ENCODE data around the gene FRAS1. TPM values are rescaled to one million over a fixed set of nuclear protein-coding genes. Genes with fewer than 3 reads are reported as not detected.

Gene FRAS1
- total and polyA plus RNA-seq, 2 donors (not counting 1 experiment from before 2014, with no cell fraction given), result 0.03 to 0.12 TPM

- H3K27me3 Mint-ChIP-seq, result peaks cover 7% of the 10 kb centered on the region
- TF ChIP-seq CTCF (IDR thresholded peaks at IDR 0.05) (no peak), EZH2 (IDR thresholded peaks at IDR 0.05; ENCODE audit: borderline replicate concordance, insufficient read depth, low read depth, low read length, poor library complexity, severe bottlenecking) (no peak)
- no peak for DNase-seq
- WGBS (ENCODE audit: insufficient coverage), result 87% methylated on average over 6 of the region's 8 CpGs
- Histone ChIP-seq H3K4me1 (ENCODE audit: control insufficient read depth in 2 of 2, insufficient read depth in 2 of 2, low read length in 2 of 2) (no peaks in the 10 kb centered on the region), H2AFZ (ENCODE audit: insufficient read depth, low read depth, low read length, poor library complexity, severe bottlenecking) (no peak overlapping the region), H3K9me3 (ENCODE audit: control extremely low read depth in 1 of 3, control insufficient read depth in 2 of 3, insufficient read depth in 1 of 3, low read length in 2 of 3) (no peaks in the 10 kb centered on the region), H3K4me3 (ENCODE audit: control extremely low read depth in 1 of 5, extremely low read depth in 1 of 5, insufficient read depth in 1 of 5, low read depth in 2 of 5, low read length in 4 of 5) (no peak overlapping the region), H3K36me3 (replicated peaks in 1 of 2; ENCODE audit: control extremely low read depth in 1 of 2, control insufficient read depth in 1 of 2, extremely low read depth in 1 of 2, insufficient read depth in 2 of 2, low read length in 1 of 2) (no peaks in the 10 kb centered on the region), H3K79me2 (ENCODE audit: control insufficient read depth, insufficient read depth, low read length) (no peaks in the 10 kb centered on the region), H4K20me1 (ENCODE audit: control insufficient read depth, insufficient read depth, low read length, poor library complexity, severe bottlenecking) (no peaks in the 10 kb centered on the region), H3K27me3 (replicated peaks in 1 of 4; ENCODE audit: control extremely low read depth in 1 of 4, control insufficient read depth in 3 of 4, insufficient read depth in 4 of 4, low read length in 3 of 4) (no peaks in the 10 kb centered on the region), H3K4me2 (replicated peaks; ENCODE audit: low read depth, low read length, poor library complexity, severe bottlenecking) (no peak overlapping the region), H3K9ac (ENCODE audit: low read length) (no peak overlapping the region), H3K27ac (ENCODE audit: low read length in 2 of 2) (no peak overlapping the region)
- H3K4me1 Mint-ChIP-seq, result peaks cover 3% of the 10 kb centered on the region
- CTCF ChIA-PET, result interaction anchor here (0.8 kb wide), 1 partner anchor 297 kb away, joined by 3 read pairs; no protein-coding TSS in a partner anchor
- intact Hi-C loops (cut with micrococcal nuclease), result no loop called here
- no peak for ATAC-seq (ENCODE audit: low read depth)
- POLR2A ChIA-PET, result no interaction called here
- H3K4me3 Mint-ChIP-seq, result no peak overlapping the region
- no peak overlapping the region for H3K27ac Mint-ChIP-seq
- no peaks in the 10 kb centered on the region for H3K9me3 Mint-ChIP-seq (ENCODE audit: insufficient read depth)
Measured at GRCh38 chr4:78566834-78567499, 509.8 kb downstream of the FRAS1 start.

- no peaks in the 10 kb centered on the region for H3K27me3 ChIP-seq (replicated peaks in 1 of 4; ENCODE audit: control extremely low read depth in 1 of 4, control insufficient read depth in 3 of 4, insufficient read depth in 4 of 4, low read length in 3 of 4)
- H3K9me3 ChIP-seq (ENCODE audit: control extremely low read depth in 1 of 3, control insufficient read depth in 2 of 3, insufficient read depth in 1 of 3, low read length in 2 of 3), result no peaks in the 10 kb centered on the region
- Mint-ChIP-seq H3K9me3 (ENCODE audit: insufficient read depth) (no peaks in the 10 kb centered on the region), H3K27ac (no peak overlapping the region), H3K4me3 (no peak overlapping the region), H3K27me3 (peaks cover 10% of the 10 kb centered on the region), H3K4me1 (peaks cover 3% of the 10 kb centered on the region)
- WGBS (ENCODE audit: insufficient coverage), result 92% methylated on average over 2 of the region's 2 CpGs
- no peaks in the 10 kb centered on the region for H4K20me1 ChIP-seq (ENCODE audit: control insufficient read depth, insufficient read depth, low read length, poor library complexity, severe bottlenecking)
- POLR2A ChIA-PET, result no interaction called here
- intact Hi-C loops (cut with micrococcal nuclease), result no loop called here
- no peak overlapping the region for H2AFZ ChIP-seq (ENCODE audit: insufficient read depth, low read depth, low read length, poor library complexity, severe bottlenecking)
- CTCF ChIA-PET, result no interaction called here
- H3K4me1 ChIP-seq (ENCODE audit: control insufficient read depth in 2 of 2, insufficient read depth in 2 of 2, low read length in 2 of 2), result no peaks in the 10 kb centered on the region
- no peak overlapping the region for H3K4me2 ChIP-seq (replicated peaks; ENCODE audit: low read depth, low read length, poor library complexity, severe bottlenecking)
- H3K4me3 ChIP-seq (ENCODE audit: control extremely low read depth in 1 of 5, extremely low read depth in 1 of 5, insufficient read depth in 1 of 5, low read depth in 2 of 5, low read length in 4 of 5), result no peak overlapping the region
- H3K9ac ChIP-seq (ENCODE audit: low read length), result no peak overlapping the region
- TF ChIP-seq EZH2 (IDR thresholded peaks at IDR 0.05; ENCODE audit: borderline replicate concordance, insufficient read depth, low read depth, low read length, poor library complexity, severe bottlenecking), result no peak
- no peak for TF ChIP-seq CTCF (IDR thresholded peaks at IDR 0.05)
- H3K27ac ChIP-seq (ENCODE audit: low read length in 2 of 2), result no peak overlapping the region
- ATAC-seq (ENCODE audit: low read depth), result no peak
- no peaks in the 10 kb centered on the region for H3K79me2 ChIP-seq (ENCODE audit: control insufficient read depth, insufficient read depth, low read length)
- H3K36me3 ChIP-seq (replicated peaks in 1 of 2; ENCODE audit: control extremely low read depth in 1 of 2, control insufficient read depth in 1 of 2, extremely low read depth in 1 of 2, insufficient read depth in 2 of 2, low read length in 1 of 2), result no peaks in the 10 kb centered on the region
- no peak for DNase-seq
Measured at GRCh38 chr4:78567500-78568060, 510.5 kb downstream of the FRAS1 start.
